GM12878 (cell line): ENCODE data around the gene NTPCR. TPM values are rescaled to one million over a fixed set of nuclear protein-coding genes. Genes with fewer than 3 reads are reported as not detected.

Experiments used
- ATF2 ChIP-seq: IDR thresholded peaks from 2 replicates; pipeline ENCODE4 v1.6.1; 2012; ENCODE audit warnings: low read length, inconsistent platforms
- BHLHE40 ChIP-seq, 2 experiments: fragments of 450-650 bp in 1 of 2; IDR thresholded peaks; 2 replicates each; pipeline ENCODE4 v1.6.1; 2011 to 2017; ENCODE audit warnings: low read depth in 2 of 2, borderline replicate concordance in 1 of 2, improper control_type of control experiment in 1 of 2, low read length in 1 of 2, mild to moderate bottlenecking in 1 of 2
- BMI1 ChIP-seq: fragments of 450-650 bp; IDR thresholded peaks from 2 replicates; pipeline ENCODE4 v1.6.1; 2016; ENCODE audit warnings: mild to moderate bottlenecking, moderate library complexity, borderline replicate concordance
- CBFB ChIP-seq: IDR thresholded peaks from 2 replicates; pipeline ENCODE4 v1.6.1; 2016; ENCODE audit warnings: antibody characterized with exemption, low read depth
- CHD1 ChIP-seq: IDR thresholded peaks from 2 replicates; pipeline ENCODE4 v1.6.1; 2012; ENCODE audit warnings: low read depth, low read length, improper control_type of control experiment
- FOXM1 ChIP-seq: IDR thresholded peaks from 2 replicates; pipeline ENCODE4 v1.6.1; 2012; ENCODE audit warnings: low read depth, mild to moderate bottlenecking, inconsistent platforms, low read length, moderate library complexity
- IKZF1 ChIP-seq: fragments of 450-650 bp; conservative IDR thresholded peaks from 2 replicates; pipeline ENCODE4 v1.6.1; 2017; ENCODE audit warnings: antibody characterized with exemption, mild to moderate bottlenecking
- IRF4 ChIP-seq: IDR thresholded peaks from 2 replicates; pipeline ENCODE4 v1.6.1; 2011; ENCODE audit warnings: low read depth, low read length
- MEF2B ChIP-seq: fragments of 450-650 bp; IDR thresholded peaks from 2 replicates; pipeline ENCODE4 v1.6.1; 2018; ENCODE audit warnings: mild to moderate bottlenecking, moderate library complexity; ENCODE audit not compliant: partially characterized antibody, poor library complexity, severe bottlenecking
- NRF1 ChIP-seq: conservative IDR thresholded peaks from 2 replicates; pipeline ENCODE4 v1.6.1; 2011; ENCODE audit warnings: mild to moderate bottlenecking, low read depth, low read length, improper control_type of control experiment
- SMC3 ChIP-seq: IDR thresholded peaks from 2 replicates; pipeline ENCODE4 v1.6.1; 2011; ENCODE audit warnings: low read length, improper control_type of control experiment, borderline replicate concordance
- SP1 ChIP-seq: IDR thresholded peaks from one replicate; pipeline ENCODE4 v1.6.1; 2011; ENCODE audit warnings: low read depth, low read length
- TCF12 ChIP-seq: IDR thresholded peaks from 2 replicates; pipeline ENCODE4 v1.6.1; 2011; ENCODE audit warnings: low read depth, mild to moderate bottlenecking, low read length
- polyA plus RNA-seq, 11 experiments: library from polyadenylated mRNA; depleted of rRNA in 4 of 11; unstranded in 6 of 11; stranded (reverse) in 5 of 11; fragments of >200 nt; fragmentation: Nextera tagmentation in 4 of 11; fragmentation: Illumina TruSeq in 1 of 11; extraction: Ambion mirVana in 4 of 11; extraction: Trizol in 1 of 11; gene quantifications; 1 replicate in 1 of 11; 2 replicates in 10 of 11; pipeline versions ENCODE4 v1.2.1 to v1.2.3, GENCODE V29; 2011 to 2016; ENCODE audit warnings: inconsistent platforms in 2 of 11, missing spikeins in 2 of 11, low read depth in 1 of 11
- total RNA-seq, 4 experiments: library from RNA; depleted of rRNA in 3 of 4; stranded (reverse); fragments of >200 nt in 3 of 4; fragmentation: Illumina TruSeq in 1 of 4; extraction: Trizol in 1 of 4; gene quantifications; 2 replicates each; pipeline versions ENCODE4 v1.2.1 to v1.2.3, GENCODE V29; 2013 to 2021
- TF ChIP-seq, protein P1 (sequence below): fragments of 450-650 bp; IDR thresholded peaks from 2 replicates; pipeline ENCODE4 v1.6.1; 2017; ENCODE audit warnings: mild to moderate bottlenecking, moderate library complexity
- TF ChIP-seq, protein P2 (sequence below): IDR thresholded peaks from 2 replicates; pipeline ENCODE4 v1.6.1; 2012; ENCODE audit warnings: low read depth, low read length, improper control_type of control experiment
- TF ChIP-seq, protein P3 (sequence below): fragments of 150-350 bp; IDR thresholded peaks from 2 replicates; pipeline ENCODE4 v1.6.1; 2016; ENCODE audit warnings: low read depth, low read length

Gene NTPCR
- total and polyA plus RNA-seq, 10 of the 15 experiments (the other 5 are each of a cell fraction or from before 2014, with no cell fraction given): 25.4 to 109 (median 56.6) TPM

- TF ChIP-seq IKZF1 (peak; percentile 79), CHD1 (no peak), ATF2 (no peak), SMC3 (peak; percentile 12; the same call in 1 of the 2 replicates), BMI1 (no peak), TCF12 (0 out of 2 replicates have a peak, but pooled peaks have one; percentile 35), BHLHE40 (IDR thresholded peaks at IDR 0.05; ENCODE audit: borderline replicate concordance in 1 of 2, low read depth in 2 of 2, low read length in 1 of 2) (no peak), FOXM1 (no peak), SP1 (no peak), CBFB (no peak), IRF4 (0 out of 2 replicates have a peak, but pooled peaks have one; percentile 10), MEF2B (peak; percentile 99), NRF1 (no peak)
- TF ChIP-seq, protein P1, sequence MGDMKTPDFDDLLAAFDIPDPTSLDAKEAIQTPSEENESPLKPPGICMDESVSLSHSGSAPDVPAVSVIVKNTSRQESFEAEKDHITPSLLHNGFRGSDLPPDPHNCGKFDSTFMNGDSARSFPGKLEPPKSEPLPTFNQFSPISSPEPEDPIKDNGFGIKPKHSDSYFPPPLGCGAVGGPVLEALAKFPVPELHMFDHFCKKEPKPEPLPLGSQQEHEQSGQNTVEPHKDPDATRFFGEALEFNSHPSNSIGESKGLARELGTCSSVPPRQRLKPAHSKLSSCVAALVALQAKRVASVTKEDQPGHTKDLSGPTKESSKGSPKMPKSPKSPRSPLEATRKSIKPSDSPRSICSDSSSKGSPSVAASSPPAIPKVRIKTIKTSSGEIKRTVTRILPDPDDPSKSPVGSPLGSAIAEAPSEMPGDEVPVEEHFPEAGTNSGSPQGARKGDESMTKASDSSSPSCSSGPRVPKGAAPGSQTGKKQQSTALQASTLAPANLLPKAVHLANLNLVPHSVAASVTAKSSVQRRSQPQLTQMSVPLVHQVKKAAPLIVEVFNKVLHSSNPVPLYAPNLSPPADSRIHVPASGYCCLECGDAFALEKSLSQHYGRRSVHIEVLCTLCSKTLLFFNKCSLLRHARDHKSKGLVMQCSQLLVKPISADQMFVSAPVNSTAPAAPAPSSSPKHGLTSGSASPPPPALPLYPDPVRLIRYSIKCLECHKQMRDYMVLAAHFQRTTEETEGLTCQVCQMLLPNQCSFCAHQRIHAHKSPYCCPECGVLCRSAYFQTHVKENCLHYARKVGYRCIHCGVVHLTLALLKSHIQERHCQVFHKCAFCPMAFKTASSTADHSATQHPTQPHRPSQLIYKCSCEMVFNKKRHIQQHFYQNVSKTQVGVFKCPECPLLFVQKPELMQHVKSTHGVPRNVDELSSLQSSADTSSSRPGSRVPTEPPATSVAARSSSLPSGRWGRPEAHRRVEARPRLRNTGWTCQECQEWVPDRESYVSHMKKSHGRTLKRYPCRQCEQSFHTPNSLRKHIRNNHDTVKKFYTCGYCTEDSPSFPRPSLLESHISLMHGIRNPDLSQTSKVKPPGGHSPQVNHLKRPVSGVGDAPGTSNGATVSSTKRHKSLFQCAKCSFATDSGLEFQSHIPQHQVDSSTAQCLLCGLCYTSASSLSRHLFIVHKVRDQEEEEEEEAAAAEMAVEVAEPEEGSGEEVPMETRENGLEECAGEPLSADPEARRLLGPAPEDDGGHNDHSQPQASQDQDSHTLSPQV: no peak
- TF ChIP-seq, protein P2, sequence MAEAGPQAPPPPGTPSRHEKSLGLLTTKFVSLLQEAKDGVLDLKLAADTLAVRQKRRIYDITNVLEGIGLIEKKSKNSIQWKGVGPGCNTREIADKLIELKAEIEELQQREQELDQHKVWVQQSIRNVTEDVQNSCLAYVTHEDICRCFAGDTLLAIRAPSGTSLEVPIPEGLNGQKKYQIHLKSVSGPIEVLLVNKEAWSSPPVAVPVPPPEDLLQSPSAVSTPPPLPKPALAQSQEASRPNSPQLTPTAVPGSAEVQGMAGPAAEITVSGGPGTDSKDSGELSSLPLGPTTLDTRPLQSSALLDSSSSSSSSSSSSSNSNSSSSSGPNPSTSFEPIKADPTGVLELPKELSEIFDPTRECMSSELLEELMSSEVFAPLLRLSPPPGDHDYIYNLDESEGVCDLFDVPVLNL: no peak
- TF ChIP-seq, protein P3, sequence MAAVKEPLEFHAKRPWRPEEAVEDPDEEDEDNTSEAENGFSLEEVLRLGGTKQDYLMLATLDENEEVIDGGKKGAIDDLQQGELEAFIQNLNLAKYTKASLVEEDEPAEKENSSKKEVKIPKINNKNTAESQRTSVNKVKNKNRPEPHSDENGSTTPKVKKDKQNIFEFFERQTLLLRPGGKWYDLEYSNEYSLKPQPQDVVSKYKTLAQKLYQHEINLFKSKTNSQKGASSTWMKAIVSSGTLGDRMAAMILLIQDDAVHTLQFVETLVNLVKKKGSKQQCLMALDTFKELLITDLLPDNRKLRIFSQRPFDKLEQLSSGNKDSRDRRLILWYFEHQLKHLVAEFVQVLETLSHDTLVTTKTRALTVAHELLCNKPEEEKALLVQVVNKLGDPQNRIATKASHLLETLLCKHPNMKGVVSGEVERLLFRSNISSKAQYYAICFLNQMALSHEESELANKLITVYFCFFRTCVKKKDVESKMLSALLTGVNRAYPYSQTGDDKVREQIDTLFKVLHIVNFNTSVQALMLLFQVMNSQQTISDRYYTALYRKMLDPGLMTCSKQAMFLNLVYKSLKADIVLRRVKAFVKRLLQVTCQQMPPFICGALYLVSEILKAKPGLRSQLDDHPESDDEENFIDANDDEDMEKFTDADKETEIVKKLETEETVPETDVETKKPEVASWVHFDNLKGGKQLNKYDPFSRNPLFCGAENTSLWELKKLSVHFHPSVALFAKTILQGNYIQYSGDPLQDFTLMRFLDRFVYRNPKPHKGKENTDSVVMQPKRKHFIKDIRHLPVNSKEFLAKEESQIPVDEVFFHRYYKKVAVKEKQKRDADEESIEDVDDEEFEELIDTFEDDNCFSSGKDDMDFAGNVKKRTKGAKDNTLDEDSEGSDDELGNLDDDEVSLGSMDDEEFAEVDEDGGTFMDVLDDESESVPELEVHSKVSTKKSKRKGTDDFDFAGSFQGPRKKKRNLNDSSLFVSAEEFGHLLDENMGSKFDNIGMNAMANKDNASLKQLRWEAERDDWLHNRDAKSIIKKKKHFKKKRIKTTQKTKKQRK: no peak
Observed at GRCh38 chr1:232952514-232953499, 2.4 kb downstream of the NTPCR start (continued).
